SK-N-SH (cell line): ENCODE data around the gene PTPRD. TPM values are rescaled to one million over a fixed set of nuclear protein-coding genes. Genes with fewer than 3 reads are reported as not detected.

Experiments
- CTCF ChIA-PET: fragments of 300-600, 350-600 bp; formaldehyde crosslinking; extraction: SDS; loops from one replicate; lab custom pipeline; 2021; lab: Yijun Ruan, JAX
- POLR2A ChIA-PET: fragments of 350-600 bp; sonication (Branson Sonifier 250); formaldehyde crosslinking; extraction: SDS; loops from one replicate; lab custom pipeline; 2020; ENCODE audit warnings: antibody characterized with exemption, inconsistent platforms; lab: Yijun Ruan, JAX
- DNase-seq: peaks from one replicate; pipeline ENCODE4 v3.0.0; 2012
- H2AFZ ChIP-seq: fragments of 200-600 bp; sonication (generic); 2 replicates; pipeline ENCODE4 v1.8.1; 2016; ENCODE audit warnings: antibody characterized with exemption, mild to moderate bottlenecking, low read depth
- H3F3A ChIP-seq: fragments of 200-600 bp; sonication (generic); replicated peaks from 2 replicates; pipeline ENCODE3; 2016; ENCODE audit warnings: antibody characterized with exemption, mild to moderate bottlenecking; ENCODE audit not compliant: insufficient read depth
- H3K27ac ChIP-seq, 2 experiments: fragments of 200-500 bp in 1 of 2; fragments of 200-600 bp in 1 of 2; sonication (Bioruptor generic) in 1 of 2; sonication (generic), shearing (Covaris generic) in 1 of 2; 2 replicates each; pipeline versions ENCODE4 v1.5.1 to v1.6.1; 2014 to 2016; ENCODE audit warnings: low read depth in 2 of 2, inconsistent platforms in 1 of 2, low read length in 1 of 2, mild to moderate bottlenecking in 1 of 2, mixed read lengths in 1 of 2
- H3K27me3 ChIP-seq: fragments of 200-600 bp; sonication (generic), shearing (Covaris generic); 2 replicates; pipeline ENCODE4 v1.6.1; 2016; ENCODE audit warnings: mixed run types; ENCODE audit not compliant: insufficient read depth
- H3K36me3 ChIP-seq, 2 experiments: fragments of 200-500 bp in 1 of 2; fragments of 200-600 bp in 1 of 2; sonication (Bioruptor generic) in 1 of 2; sonication (generic) in 1 of 2; replicated peaks in 1 of 2; 2 replicates each; pipeline versions ENCODE3 to v1.5.1; 2014 to 2016; ENCODE audit warnings: low read length in 1 of 2, mild to moderate bottlenecking in 1 of 2; ENCODE audit not compliant: insufficient read depth in 2 of 2, control insufficient read depth in 1 of 2
- H3K4me1 ChIP-seq, 2 experiments: fragments of 200-500 bp in 1 of 2; fragments of 200-600 bp in 1 of 2; sonication (Bioruptor generic) in 1 of 2; sonication (generic), shearing (Covaris generic) in 1 of 2; 2 replicates each; pipeline versions ENCODE4 v1.5.1 to v1.6.1; 2014 to 2016; ENCODE audit warnings: low read depth in 1 of 2, low read length in 1 of 2, mixed run types in 1 of 2; ENCODE audit not compliant: insufficient read depth in 2 of 2, control insufficient read depth in 1 of 2
- H3K4me2 ChIP-seq: fragments of 200-600 bp; sonication (generic), shearing (Covaris generic); 2 replicates; pipeline ENCODE4 v1.6.1; 2017; ENCODE audit warnings: mixed run types
- H3K4me3 ChIP-seq, 2 experiments: fragments of 200-500 bp in 1 of 2; fragments of 200-600 bp in 1 of 2; sonication (Bioruptor generic) in 1 of 2; sonication (generic), shearing (Covaris generic) in 1 of 2; 2 replicates each; pipeline versions ENCODE4 v1.5.1 to v1.8.1; 2014 to 2016; ENCODE audit warnings: low read depth in 2 of 2, inconsistent platforms in 1 of 2, low read length in 1 of 2, mild to moderate bottlenecking in 1 of 2, mixed read lengths in 1 of 2, moderate library complexity in 1 of 2
- H3K79me2 ChIP-seq: fragments of 200-600 bp; sonication (generic); 2 replicates; pipeline ENCODE4 v1.8.1; 2017; ENCODE audit warnings: mild to moderate bottlenecking; ENCODE audit not compliant: insufficient read depth
- H3K9ac ChIP-seq: fragments of 200-600 bp; sonication (generic); 2 replicates; pipeline ENCODE4 v1.6.1; 2017; ENCODE audit warnings: mixed run types
- H3K9me2 ChIP-seq: fragments of 200-600 bp; sonication (generic); 2 replicates; pipeline ENCODE4 v1.6.1; 2017; ENCODE audit warnings: mixed run types
- H3K9me3 ChIP-seq: fragments of 200-600 bp; sonication (generic); 2 replicates; pipeline ENCODE4 v1.6.1; 2017; ENCODE audit warnings: mixed run types, mild to moderate bottlenecking, moderate library complexity
- H4K20me1 ChIP-seq: fragments of 200-600 bp; sonication (generic); 2 replicates; pipeline ENCODE4 v1.6.1; 2017; ENCODE audit warnings: mild to moderate bottlenecking, mixed run types; ENCODE audit not compliant: insufficient read depth
- CHD2 ChIP-seq: fragments of 150-350 bp; IDR thresholded peaks from 2 replicates; pipeline ENCODE4 v1.6.1; 2018; ENCODE audit warnings: low read length; ENCODE audit not compliant: partially characterized antibody
- CTCF ChIP-seq: fragments of 200-600 bp; sonication (generic); IDR thresholded peaks from 2 replicates; pipeline ENCODE4 v1.6.1; 2017; ENCODE audit warnings: antibody characterized with exemption, mild to moderate bottlenecking, moderate library complexity
- ELF1 ChIP-seq: IDR thresholded peaks from 2 replicates; pipeline ENCODE4 v1.4.0; 2012
- EP300 ChIP-seq, 2 experiments: IDR thresholded peaks; 2 replicates each; pipeline versions ENCODE4 v1.4.0 to v1.6.1; 2012; ENCODE audit warnings: borderline replicate concordance in 1 of 2, low read depth in 1 of 2, low read length in 1 of 2
- FOSL2 ChIP-seq: IDR thresholded peaks from 2 replicates; pipeline ENCODE4 v1.4.0; 2012; ENCODE audit warnings: low read depth, mild to moderate bottlenecking, moderate library complexity, borderline replicate concordance
- GABPA ChIP-seq: IDR thresholded peaks from 2 replicates; pipeline ENCODE4 v1.4.0; 2012; ENCODE audit warnings: low read depth, mild to moderate bottlenecking
- JUND ChIP-seq: IDR thresholded peaks from 2 replicates; pipeline ENCODE4 v1.4.0; 2012
- MEF2A ChIP-seq: IDR thresholded peaks from 2 replicates; pipeline ENCODE4 v1.4.0; 2012; ENCODE audit warnings: low read depth, borderline replicate concordance
- MXI1 ChIP-seq: IDR thresholded peaks from 2 replicates; pipeline ENCODE4 v1.6.1; 2012; ENCODE audit warnings: mild to moderate bottlenecking, low read depth, low read length, improper control_type of control experiment
- NFIC ChIP-seq: IDR thresholded peaks from 2 replicates; pipeline ENCODE4 v1.4.0; 2012; ENCODE audit warnings: borderline replicate concordance
- NRF1 ChIP-seq: IDR thresholded peaks from 2 replicates; pipeline ENCODE4 v1.6.1; 2012; ENCODE audit warnings: low read depth, mild to moderate bottlenecking, low read length
- POLR2AphosphoS5 ChIP-seq: IDR thresholded peaks from 2 replicates; pipeline ENCODE4 v1.6.1; 2012; ENCODE audit warnings: low read depth, low read length
- RCOR1 ChIP-seq: fragments of 150-350 bp; IDR thresholded peaks from 2 replicates; pipeline ENCODE4 v1.6.1; 2017; ENCODE audit warnings: antibody characterized with exemption, low read length
- RFX5 ChIP-seq: IDR thresholded peaks from 2 replicates; pipeline ENCODE4 v1.6.1; 2012; ENCODE audit warnings: mild to moderate bottlenecking, improper control_type of control experiment, low read length
- RXRA ChIP-seq: IDR thresholded peaks from 2 replicates; pipeline ENCODE4 v1.4.0; 2012; ENCODE audit warnings: low read depth, mild to moderate bottlenecking, borderline replicate concordance
- TAF1 ChIP-seq: IDR thresholded peaks from 2 replicates; pipeline ENCODE4 v1.6.1; 2012; ENCODE audit warnings: low read depth, mild to moderate bottlenecking, low read length, moderate library complexity, borderline replicate concordance
- TCF12 ChIP-seq: IDR thresholded peaks from 2 replicates; pipeline ENCODE4 v1.4.0; 2012
- USF2 ChIP-seq: fragments of 150-350 bp; IDR thresholded peaks from 2 replicates; pipeline ENCODE4 v1.6.1; 2017; ENCODE audit warnings: antibody characterized with exemption, low read length, low read depth, borderline replicate concordance
- WGBS: methylation state at CpG from one replicate; pipeline ENCODE4 v1.1.6; 2017; ENCODE audit warnings: low lambda C conversion rate; 5-methylcytosine and 5-hydroxymethylcytosine counted together
- polyA plus RNA-seq, 3 experiments: library from polyadenylated mRNA; depleted of rRNA; stranded (reverse); fragments of >200 nt; gene quantifications; 2 replicates each; pipeline ENCODE4 v1.2.3, GENCODE V29; 2012
- TF ChIP-seq, protein P1 (sequence below): IDR thresholded peaks from 2 replicates; pipeline ENCODE4 v1.4.0; 2012; ENCODE audit warnings: low read depth, borderline replicate concordance

Gene PTPRD
- polyA plus RNA-seq, 1 of the 3 experiments (the other 2 are of a cell fraction): 0.15 TPM

DNA sequence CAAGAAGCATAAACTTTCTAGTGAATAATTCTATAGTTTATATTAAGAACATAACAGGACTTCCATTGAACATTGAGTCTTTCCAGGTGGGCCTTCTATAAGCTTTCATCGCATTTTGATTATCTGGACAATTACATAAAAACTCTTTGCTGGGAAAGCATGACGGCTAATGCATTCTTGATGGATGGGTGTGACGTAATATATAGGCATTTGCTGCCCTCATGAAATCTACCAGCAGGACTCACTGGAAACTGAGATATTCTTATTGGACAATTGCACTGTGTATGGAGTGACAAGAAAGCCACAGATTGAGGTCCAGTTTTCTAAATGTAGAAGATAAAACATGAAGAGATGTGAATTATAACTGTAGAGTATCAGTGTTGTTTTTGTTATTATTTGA is 15.0 kb downstream of the PTPRD start:
- Histone ChIP-seq H3K27me3 (no peaks in the 10 kb centered on the region), H3K36me3 (no peaks in the 10 kb centered on the region), H3K79me2 (no peaks in the 10 kb centered on the region), H2AFZ (no peak overlapping the region), H3K9me2 (no peaks in the 10 kb centered on the region), H3K4me1 (no peaks in the 10 kb centered on the region), H3K27ac (no peak overlapping the region), H3K9me3 (no peaks in the 10 kb centered on the region), H3K4me2 (no peak overlapping the region), H3K9ac (no peak overlapping the region), H3F3A (no peaks in the 10 kb centered on the region), H3K4me3 (no peak overlapping the region), H4K20me1 (no peaks in the 10 kb centered on the region)
- ChIA-PET POLR2A (no interaction called here), CTCF (no interaction called here)
- DNase-seq: no peak
- TF ChIP-seq MEF2A (no peak), CTCF (no peak), RXRA (no peak), TCF12 (no peak), NRF1 (no peak), USF2 (no peak), MXI1 (no peak), POLR2AphosphoS5 (no peak), JUND (no peak), RFX5 (no peak), GABPA (no peak), NFIC (no peak), EP300 (IDR thresholded peaks at IDR 0.05; ENCODE audit: borderline replicate concordance in 1 of 2, low read depth in 1 of 2, low read length in 1 of 2) (no peak), TAF1 (no peak), RCOR1 (no peak), FOSL2 (no peak), ELF1 (no peak), CHD2 (no peak)
- TF ChIP-seq, protein P1, sequence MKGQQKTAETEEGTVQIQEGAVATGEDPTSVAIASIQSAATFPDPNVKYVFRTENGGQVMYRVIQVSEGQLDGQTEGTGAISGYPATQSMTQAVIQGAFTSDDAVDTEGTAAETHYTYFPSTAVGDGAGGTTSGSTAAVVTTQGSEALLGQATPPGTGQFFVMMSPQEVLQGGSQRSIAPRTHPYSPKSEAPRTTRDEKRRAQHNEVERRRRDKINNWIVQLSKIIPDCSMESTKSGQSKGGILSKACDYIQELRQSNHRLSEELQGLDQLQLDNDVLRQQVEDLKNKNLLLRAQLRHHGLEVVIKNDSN: no peak
- 2% methylated on average over 3 of the region's 3 CpGs for WGBS
